Activated naive CD4-positive, alpha-beta T cell treated with anti-CD3 and anti-CD28 coated beads, Interleukin-2, amount 50 U/mL, for 72 hours (primary cell): ENCODE measurements around the gene PANK1. TPM values are rescaled to one million over a fixed set of nuclear protein-coding genes. Genes with fewer than 3 reads are reported as not detected.

Source experiments
- ATAC-seq, 2 donors: fragments of 150-1000 bp; cut with Tn5 transposase; 2 replicates each; pipeline ENCODE4 v1.10.0; 2021; ENCODE audit warnings: mild to moderate bottlenecking in 2 of 2, moderate library complexity in 2 of 2
- DNase-seq, 2 donors: peaks; one replicate each; pipeline ENCODE4 v3.0.0; 2021 to 2022; ENCODE audit warnings: low spot score in 2 of 2
- H3K27ac Mint-ChIP-seq, 2 donors: one replicate each; pipeline ENCODE4 v1.8.0; 2022; ENCODE audit warnings: mild to moderate bottlenecking in 2 of 2, mixed read lengths in 2 of 2
- H3K36me3 Mint-ChIP-seq, 2 donors: one replicate each; pipeline ENCODE4 v1.8.0; 2022; ENCODE audit warnings: mixed read lengths in 2 of 2
- H3K9me3 Mint-ChIP-seq, 2 donors: one replicate each; pipeline ENCODE4 v1.8.0; 2022; ENCODE audit warnings: mixed read lengths in 2 of 2
- total RNA-seq, 2 donors: library from RNA; stranded (reverse); gene quantifications; one replicate each; pipeline ENCODE4 v1.2.3, GENCODE V29; 2022

Gene PANK1
- total RNA-seq, 2 donors from 2014 or later = 4.0 to 4.4 TPM

DNA sequence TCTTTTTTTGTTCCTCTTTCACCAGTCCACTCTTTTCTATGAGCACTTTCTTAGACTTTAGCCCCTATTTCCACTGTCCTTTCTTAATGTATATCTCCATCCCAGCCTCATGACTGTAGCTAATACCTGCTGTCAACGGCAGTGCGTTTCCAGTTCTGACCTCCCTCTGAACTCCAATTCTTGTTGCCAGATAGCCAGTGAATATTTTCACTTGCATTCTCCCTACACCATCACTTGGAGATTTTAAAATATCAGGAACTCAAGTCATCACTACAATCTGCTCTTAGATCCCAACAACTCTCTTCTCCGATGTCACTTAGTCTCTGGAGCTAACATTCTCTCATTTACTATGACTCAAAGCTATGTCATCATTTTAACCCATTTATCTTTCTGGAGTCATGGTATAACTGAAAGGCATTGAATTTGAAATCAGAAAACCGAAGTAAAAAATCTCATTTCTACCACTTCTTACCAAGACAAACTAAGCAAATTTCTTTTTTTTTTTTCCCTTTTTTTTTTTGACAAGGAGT, 104.6 kb downstream of the PANK1 start:
- no peak for ATAC-seq
- no peak for DNase-seq
- Mint-ChIP-seq H3K9me3 (no peaks in the 10 kb centered on the region), H3K27ac (no peak overlapping the region), H3K36me3 (no peaks in the 10 kb centered on the region)

DNA sequence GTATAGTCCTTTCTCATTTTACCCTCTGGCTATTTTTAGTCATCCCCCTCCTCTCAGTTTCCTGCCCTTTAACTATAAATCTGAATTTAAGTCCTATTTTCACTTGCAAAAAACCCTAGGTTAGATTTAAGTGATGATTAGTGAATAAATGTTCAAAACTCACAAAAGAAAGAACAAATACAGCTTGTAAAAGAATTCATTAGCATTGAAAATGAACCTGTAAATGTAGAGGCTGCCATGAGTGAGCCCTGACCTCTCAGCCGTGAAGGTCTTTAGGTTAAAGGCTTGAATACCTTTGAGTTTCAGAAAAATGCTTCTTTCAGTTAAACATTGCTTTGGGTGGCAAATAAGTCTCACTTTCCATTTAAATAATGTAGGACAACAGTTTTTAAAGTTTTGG, 107.7 kb downstream of the PANK1 start:
- DNase-seq (no peak), ATAC-seq (no peak)
- Mint-ChIP-seq H3K36me3 (peaks cover 0 to 4% of the 10 kb centered on the region in 2 donors), H3K9me3 (no peaks in the 10 kb centered on the region), H3K27ac (no peak overlapping the region)

- Mint-ChIP-seq H3K36me3 (peaks cover 0 to 4% of the 10 kb centered on the region in 2 donors), H3K9me3 (no peaks in the 10 kb centered on the region), H3K27ac (no peak overlapping the region)
- ATAC-seq (no peak), DNase-seq (no peak)
These were observed 109.1 kb downstream of the PANK1 start for GRCh38 chr10:89536013-89536354.

GRCh38 chr10:89535171-89536012, 109.7 kb downstream of the PANK1 start, which contains the start of gene SLC16A12:
Gene SLC16A12 (minus strand): TSS chr10:89535594. CDS start chr10:89462578, 73,016 bp downstream.
- peak in 1 of 2 donors; percentile 44 for ATAC-seq
- Mint-ChIP-seq H3K36me3 (peaks cover 0 to 4% of the 10 kb centered on the region in 2 donors), H3K27ac (no peak within 1 kb of the TSS), H3K9me3 (no peaks in the 10 kb centered on the region)
- DNase-seq = peak in 1 of 2 donors; percentile 7

- no peak for DNase-seq
- ATAC-seq = no peak
- Mint-ChIP-seq H3K27ac (no peak overlapping the region), H3K9me3 (no peaks in the 10 kb centered on the region), H3K36me3 (peaks cover 0 to 4% of the 10 kb centered on the region in 2 donors)
These were observed 110.2 kb downstream of the PANK1 start for GRCh38 chr10:89534826-89535166.

Other genes with a start within 250 kb of the PANK1 start
- 10 to 100 TPM in 1 of 2 donors, 1 to 10 TPM in 1; 3.1 to 10.9 TPM for gene IFIT5, start 230.7 kb downstream of the PANK1 start, total RNA-seq
- gene SLC16A12, start 109.6 kb downstream of the PANK1 start, total RNA-seq = not detected
- 10 to 100 TPM; 52.7 to 76.1 TPM for gene KIF20B, start 56.3 kb upstream of the PANK1 start, total RNA-seq